Endothelial cell of umbilical vein (primary cell): ENCODE data around the gene STXBP5L. TPM values are rescaled to one million over a fixed set of nuclear protein-coding genes. Genes with fewer than 3 reads are reported as not detected.

Experiments
- BruUV-seq: library from RNA; stranded (reverse); fragments of 400-500 nt; replicated peaks from 2 replicates; lab custom pipeline; 2021; lab: Mats Ljungman, UMichigan
- CTCF ChIA-PET: fragments of 300-600, 350-600 bp; sonication (Branson Sonifier 250); formaldehyde crosslinking; loops from one replicate; lab custom pipeline; 2021; ENCODE audit warnings: antibody characterized with exemption, inconsistent platforms; lab: Charles Lee
- POLR2A ChIA-PET: fragments of 300-600, 350-600 bp; sonication (Branson Sonifier 250); formaldehyde crosslinking; loops from one replicate; lab custom pipeline; 2021; ENCODE audit warnings: antibody characterized with exemption, inconsistent platforms; lab: Charles Lee
- DNase-seq: peaks from one replicate; pipeline ENCODE4 v3.0.0-alpha.2; 2011; ENCODE audit warnings: low read depth, low spot score
- FAIRE-seq: peaks from 2 replicates; lab custom pipeline; 2011; peaks lifted over from hg19 to GRCh38; lab: Jason Lieb, UNC
- H2AFZ ChIP-seq: 2 replicates; pipeline ENCODE4 v1.6.0; 2012; ENCODE audit warnings: low read depth, low read length, control low read depth, inconsistent platforms
- H3K27ac ChIP-seq: 2 replicates; pipeline ENCODE4 v1.5.1; 2011; ENCODE audit warnings: low read depth, mild to moderate bottlenecking, control low read depth, low read length, moderate library complexity; ENCODE audit not compliant: insufficient read depth
- H3K27me3 ChIP-seq, 2 experiments: 2 replicates each; pipeline versions ENCODE4 v1.6.0 to v1.6.1; 2011; ENCODE audit warnings: low read length in 2 of 2, mixed read lengths in 1 of 2; ENCODE audit not compliant: control insufficient read depth in 2 of 2, insufficient read depth in 2 of 2
- H3K36me3 ChIP-seq, 2 experiments: 2 replicates in 1 of 2; 3 replicates in 1 of 2; pipeline ENCODE4 v1.5.1; 2011; ENCODE audit warnings: low read length in 2 of 2, mild to moderate bottlenecking in 1 of 2, moderate library complexity in 1 of 2; ENCODE audit not compliant: control insufficient read depth in 2 of 2, insufficient read depth in 2 of 2; ENCODE audit errors: extremely low read depth in 1 of 2
- H3K4me1 ChIP-seq: 3 replicates; pipeline ENCODE4 v1.5.1; 2011; ENCODE audit warnings: mild to moderate bottlenecking, low read length; ENCODE audit not compliant: control insufficient read depth, insufficient read depth; ENCODE audit errors: extremely low read depth
- H3K4me2 ChIP-seq: 2 replicates; pipeline ENCODE4 v1.6.1; 2011; ENCODE audit warnings: low read length, control low read depth, mixed read lengths; ENCODE audit not compliant: insufficient read depth
- H3K4me3 ChIP-seq, 3 experiments: fragments of 200-600 bp in 1 of 3; sonication (generic), shearing (Covaris generic) in 1 of 3; replicated peaks in 1 of 3; 2 replicates each; pipeline ENCODE4 v1.5.1; 2011 to 2016; ENCODE audit warnings: control low read depth in 3 of 3, low read length in 3 of 3, mild to moderate bottlenecking in 2 of 3, inconsistent platforms in 1 of 3, low read depth in 1 of 3, moderate library complexity in 1 of 3; ENCODE audit not compliant: insufficient read depth in 1 of 3
- H3K79me2 ChIP-seq: 2 replicates; pipeline ENCODE4 v1.6.0; 2012; ENCODE audit warnings: low read length, inconsistent platforms; ENCODE audit not compliant: control insufficient read depth, insufficient read depth
- H3K9ac ChIP-seq: replicated peaks from 2 replicates; pipeline ENCODE3; 2011; ENCODE audit warnings: low read length, control low read depth; ENCODE audit not compliant: insufficient read depth; ENCODE audit errors: extremely low read depth
- H3K9me1 ChIP-seq: replicated peaks from 3 replicates; pipeline ENCODE4 v1.6.0; 2011; ENCODE audit warnings: mild to moderate bottlenecking, low read length; ENCODE audit not compliant: control insufficient read depth, insufficient read depth; ENCODE audit errors: extremely low read depth
- H3K9me3 ChIP-seq: replicated peaks from 2 replicates; pipeline ENCODE4 v1.5.1; 2012; ENCODE audit warnings: low read length, inconsistent platforms; ENCODE audit not compliant: control insufficient read depth, insufficient read depth
- H4K20me1 ChIP-seq: replicated peaks from 2 replicates; pipeline ENCODE3; 2011; ENCODE audit warnings: mild to moderate bottlenecking, low read length; ENCODE audit not compliant: control insufficient read depth, insufficient read depth; ENCODE audit errors: extremely low read depth
- EZH2 ChIP-seq: IDR thresholded peaks from 2 replicates; pipeline ENCODE4 v1.6.1; 2012; ENCODE audit warnings: borderline replicate concordance, low read depth, mild to moderate bottlenecking, moderate library complexity, low read length, inconsistent platforms; ENCODE audit not compliant: severe bottlenecking
- FOS ChIP-seq: IDR thresholded peaks from 2 replicates; pipeline ENCODE4 v1.6.1; 2011; ENCODE audit warnings: mild to moderate bottlenecking, low read length, moderate library complexity, borderline replicate concordance; ENCODE audit not compliant: insufficient read depth
- GATA2 ChIP-seq: IDR thresholded peaks from 2 replicates; pipeline ENCODE4 v1.7.0; 2011; ENCODE audit warnings: low read depth, mild to moderate bottlenecking, moderate library complexity, mixed read lengths, low read length; ENCODE audit not compliant: insufficient read length, insufficient read depth
- JUN ChIP-seq: IDR thresholded peaks from 2 replicates; pipeline ENCODE4 v1.6.1; 2011; ENCODE audit warnings: borderline replicate concordance, low read depth; ENCODE audit not compliant: insufficient read length, insufficient read depth
- MYC ChIP-seq: IDR thresholded peaks from one replicate; pipeline ENCODE4 v1.6.1; 2011; ENCODE audit warnings: mild to moderate bottlenecking, low read depth, low read length
- POLR2A ChIP-seq: IDR thresholded peaks from 2 replicates; pipeline ENCODE4 v1.6.1; 2012; ENCODE audit warnings: low read depth, mild to moderate bottlenecking, control low read depth, low read length
- POLR2AphosphoS5 ChIP-seq: IDR thresholded peaks from 2 replicates; pipeline ENCODE4 v1.6.1; 2012; ENCODE audit warnings: low read depth, mild to moderate bottlenecking, control low read depth, low read length, moderate library complexity; ENCODE audit not compliant: insufficient read depth
- dilution Hi-C: fragments of 300-500 bp; cut with MboI; formaldehyde crosslinking; loops from one replicate; pipeline ENCODE4 v1.15.0; 2019; ENCODE audit warnings: low sequenced_read_pairs; ENCODE audit not compliant: extremely low pct_ligation_motif_present
- intact Hi-C: fragments of 100-400 bp; cut with micrococcal nuclease; formaldehyde crosslinking; loops from one replicate; pipeline ENCODE4 v1.10.0; 2022
- polyA plus RNA-seq, 4 experiments: library from polyadenylated mRNA; depleted of rRNA in 3 of 4; stranded (reverse) in 3 of 4; unstranded in 1 of 4; fragments of >200 nt; gene quantifications; 2 replicates each; pipeline versions ENCODE4 v1.2.1 to v1.2.3, GENCODE V29; 2011 to 2012; ENCODE audit warnings: missing spikeins in 1 of 4
- total RNA-seq: library from RNA; stranded (reverse); gene quantifications from 2 replicates; pipeline ENCODE4 v1.2.3, GENCODE V29; 2021
- TF ChIP-seq, protein P1 (sequence below), 2 donors: IDR thresholded peaks; 1 replicate in 1 of 2; 2 replicates in 1 of 2; pipeline ENCODE4 v1.5.1; 2011; ENCODE audit warnings: low read length in 2 of 2, mild to moderate bottlenecking in 2 of 2, moderate library complexity in 2 of 2, control low read depth in 1 of 2, inconsistent platforms in 1 of 2, low read depth in 1 of 2; ENCODE audit not compliant: insufficient read depth in 1 of 2; ENCODE audit errors: extremely low read depth in 1 of 2

The STXBP5L gene
- total and polyA plus RNA-seq, 2 donors (not counting 3 experiments of a cell fraction or from before 2014, with no cell fraction given): not detected

DNA sequence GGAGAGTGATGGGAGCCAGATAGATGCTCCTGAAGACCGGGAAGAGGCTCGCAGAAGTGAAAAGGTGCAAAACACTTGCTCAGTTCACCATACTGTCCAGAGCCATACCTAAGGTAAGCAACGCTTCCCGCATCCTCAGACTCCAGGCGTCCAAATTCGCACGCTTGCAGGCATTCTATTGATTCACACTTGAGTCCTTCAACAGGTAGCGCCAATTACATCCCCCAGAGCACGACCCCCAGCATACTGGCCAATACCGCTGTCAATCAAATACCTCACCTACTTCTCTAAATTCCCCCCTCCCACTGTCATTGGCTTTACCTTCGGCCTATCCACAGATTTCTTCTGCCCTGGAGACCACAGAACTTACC, 361 bp upstream of the STXBP5L start:
- H3K9me3 ChIP-seq: no peaks in the 10 kb centered on the region
- H4K20me1 ChIP-seq: peaks cover 2% of the 10 kb centered on the region
- H3K4me2 ChIP-seq: peak overlapping the region; percentile 35
- intact Hi-C loops (loop anchor here (2.0 to 5.0 kb wide), 3 partner anchors 165 to 349 kb away; partner anchors contain the start of genes GTF2E1 and RABL3), dilution Hi-C loops (no loop called here)
- BruUV-seq: no TSS peak
- FAIRE-seq: no peak
- H3K4me1 ChIP-seq: peaks cover 9% of the 10 kb centered on the region
- no peak overlapping the region for H2AFZ ChIP-seq
- POLR2A ChIA-PET: no interaction called here
- TF ChIP-seq POLR2A: no peak
- no peaks in the 10 kb centered on the region for H3K79me2 ChIP-seq
- H3K9ac ChIP-seq: no peak overlapping the region
- no peak overlapping the region for H3K4me3 ChIP-seq
- no peaks in the 10 kb centered on the region for H3K9me1 ChIP-seq
- DNase-seq: no peak
- no peaks in the 10 kb centered on the region for H3K36me3 ChIP-seq
- no peak overlapping the region for H3K27ac ChIP-seq
- peaks cover 15 to 33% of the 10 kb centered on the region in 2 experiments for H3K27me3 ChIP-seq
- CTCF ChIA-PET: no interaction called here

DNA sequence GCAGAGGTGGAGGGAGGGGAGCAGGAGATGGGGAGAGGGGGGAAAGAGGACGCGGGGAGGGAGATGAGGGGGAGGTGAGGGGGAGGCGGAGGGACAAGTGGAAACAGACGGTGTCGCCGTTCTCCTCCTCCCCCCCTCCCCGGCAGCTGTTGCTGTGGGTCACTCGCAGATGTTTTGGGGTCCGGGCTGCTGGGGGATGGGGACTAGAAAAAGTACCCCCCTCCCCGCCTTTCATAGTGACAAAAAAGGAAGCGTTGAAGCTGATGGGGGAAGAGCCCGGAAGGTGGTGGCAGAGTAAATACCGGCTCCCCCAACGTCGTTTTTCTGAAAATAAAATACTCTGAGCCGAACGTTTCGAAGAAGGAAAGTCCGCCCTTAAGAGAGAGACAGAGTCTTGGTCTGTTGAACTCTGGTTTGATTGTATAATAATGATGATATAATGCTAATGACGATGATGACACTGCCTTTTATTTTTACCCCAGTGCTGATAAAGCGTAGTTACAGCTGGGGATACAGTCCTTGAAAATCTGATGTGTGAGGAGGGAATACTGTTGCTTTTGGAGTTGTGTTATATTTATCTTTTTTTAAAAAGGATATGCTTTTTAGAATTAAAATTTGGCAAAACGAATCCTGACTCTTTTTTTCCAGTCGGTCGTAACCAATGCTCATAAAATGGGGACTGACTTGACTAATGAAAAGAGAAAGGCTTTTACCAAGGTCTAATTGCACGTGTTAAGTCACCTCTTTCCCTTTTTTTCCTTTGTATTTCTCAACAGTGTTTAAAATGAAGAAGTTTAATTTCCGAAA, 993 bp downstream of the STXBP5L start:
- ChIA-PET CTCF (no interaction called here), POLR2A (no interaction called here)
- dilution Hi-C loops: no loop called here
- intact Hi-C loops: loop anchor here (2.0 to 5.0 kb wide), 3 partner anchors 166 to 350 kb away; partner anchors contain the start of genes GTF2E1 and RABL3
- Histone ChIP-seq H3K9me3 (no peaks in the 10 kb centered on the region), H4K20me1 (peaks cover 2% of the 10 kb centered on the region), H3K79me2 (no peaks in the 10 kb centered on the region), H3K9me1 (no peaks in the 10 kb centered on the region), H3K4me2 (peak overlapping the region; percentile 50), H3K4me3 (peak overlapping the region; percentile 5 to 26 (median 21)), H3K36me3 (no peaks in the 10 kb centered on the region), H3K9ac (no peak overlapping the region), H2AFZ (peak overlapping the region; percentile 83), H3K27ac (no peak overlapping the region), H3K4me1 (peaks cover 9% of the 10 kb centered on the region), H3K27me3 (peaks cover 15 to 33% of the 10 kb centered on the region in 2 experiments)
- FAIRE-seq (no peak), DNase-seq (no peak)
- TF ChIP-seq MYC (no peak), POLR2AphosphoS5 (no peak), GATA2 (no peak), FOS (no peak), EZH2 (peak; percentile 65), JUN (no peak)
- TF ChIP-seq, protein P1, sequence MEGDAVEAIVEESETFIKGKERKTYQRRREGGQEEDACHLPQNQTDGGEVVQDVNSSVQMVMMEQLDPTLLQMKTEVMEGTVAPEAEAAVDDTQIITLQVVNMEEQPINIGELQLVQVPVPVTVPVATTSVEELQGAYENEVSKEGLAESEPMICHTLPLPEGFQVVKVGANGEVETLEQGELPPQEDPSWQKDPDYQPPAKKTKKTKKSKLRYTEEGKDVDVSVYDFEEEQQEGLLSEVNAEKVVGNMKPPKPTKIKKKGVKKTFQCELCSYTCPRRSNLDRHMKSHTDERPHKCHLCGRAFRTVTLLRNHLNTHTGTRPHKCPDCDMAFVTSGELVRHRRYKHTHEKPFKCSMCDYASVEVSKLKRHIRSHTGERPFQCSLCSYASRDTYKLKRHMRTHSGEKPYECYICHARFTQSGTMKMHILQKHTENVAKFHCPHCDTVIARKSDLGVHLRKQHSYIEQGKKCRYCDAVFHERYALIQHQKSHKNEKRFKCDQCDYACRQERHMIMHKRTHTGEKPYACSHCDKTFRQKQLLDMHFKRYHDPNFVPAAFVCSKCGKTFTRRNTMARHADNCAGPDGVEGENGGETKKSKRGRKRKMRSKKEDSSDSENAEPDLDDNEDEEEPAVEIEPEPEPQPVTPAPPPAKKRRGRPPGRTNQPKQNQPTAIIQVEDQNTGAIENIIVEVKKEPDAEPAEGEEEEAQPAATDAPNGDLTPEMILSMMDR (IDR thresholded peaks at IDR 0.05; ENCODE audit: extremely low read depth in 1 of 2, insufficient read depth in 1 of 2, low read depth in 1 of 2, low read length in 2 of 2): no peak
- no TSS peak for BruUV-seq
